ENCODE data around the gene PCDHA4. TPM values are rescaled to one million over a fixed set of nuclear protein-coding genes. Genes with fewer than 3 reads are reported as not detected.

Gene PCDHA4
- total RNA-seq, 1 experiment from 2014 or later, result 5.6 TPM

DNA sequence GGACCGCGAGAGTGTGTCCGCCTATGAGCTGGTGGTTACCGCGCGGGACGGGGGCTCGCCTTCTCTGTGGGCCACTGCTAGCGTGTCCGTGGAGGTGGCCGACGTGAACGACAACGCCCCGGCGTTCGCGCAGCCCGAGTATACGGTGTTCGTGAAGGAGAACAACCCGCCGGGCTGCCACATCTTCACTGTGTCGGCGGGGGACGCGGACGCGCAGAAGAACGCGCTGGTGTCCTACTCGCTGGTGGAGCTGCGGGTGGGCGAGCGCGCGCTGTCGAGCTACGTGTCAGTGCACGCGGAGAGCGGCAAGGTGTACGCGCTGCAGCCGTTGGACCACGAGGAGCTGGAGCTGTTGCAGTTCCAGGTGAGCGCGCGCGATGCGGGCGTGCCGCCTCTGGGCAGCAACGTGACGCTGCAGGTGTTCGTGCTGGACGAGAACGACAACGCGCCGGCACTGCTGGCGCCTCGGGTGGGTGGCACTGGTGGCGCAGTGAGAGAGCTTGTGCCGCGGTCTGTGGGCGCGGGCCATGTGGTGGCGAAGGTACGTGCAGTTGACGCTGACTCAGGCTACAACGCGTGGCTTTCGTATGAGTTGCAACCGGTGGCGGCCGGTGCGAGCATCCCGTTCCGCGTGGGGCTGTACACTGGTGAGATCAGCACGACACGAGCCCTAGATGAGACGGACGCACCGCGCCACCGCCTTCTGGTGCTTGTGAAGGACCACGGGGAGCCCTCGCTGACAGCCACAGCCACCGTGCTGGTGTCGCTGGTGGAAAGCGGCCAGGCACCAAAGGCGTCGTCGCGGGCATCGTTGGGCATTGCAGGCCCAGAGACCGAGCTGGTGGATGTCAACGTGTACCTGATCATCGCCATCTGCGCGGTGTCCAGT is 29.0 kb downstream of the PCDHA4 start:
- peaks cover 20% of the 10 kb centered on the region for H3K36me3 Mint-ChIP-seq
- no peak overlapping the region for H3K4me3 Mint-ChIP-seq
- H3K27ac Mint-ChIP-seq, result no peak overlapping the region
- DNase-seq (ENCODE audit: low spot score) (no peak), ATAC-seq (no peak)
- no peaks in the 10 kb centered on the region for H3K27me3 Mint-ChIP-seq (ENCODE audit: low read depth)
- ChIA-PET POLR2A (no interaction called here), CTCF (interaction anchor here (0.6 to 0.8 kb wide), 2 partner anchors 50 to 188 kb away, joined by 3 read pairs; partner anchors contain the start of gene PCDHA1)
- H3K4me1 Mint-ChIP-seq, result no peaks in the 10 kb centered on the region
- H3K9me3 Mint-ChIP-seq, result peaks cover 5% of the 10 kb centered on the region; the same call in 1 of the 2 replicates
- TF ChIP-seq, protein P1, sequence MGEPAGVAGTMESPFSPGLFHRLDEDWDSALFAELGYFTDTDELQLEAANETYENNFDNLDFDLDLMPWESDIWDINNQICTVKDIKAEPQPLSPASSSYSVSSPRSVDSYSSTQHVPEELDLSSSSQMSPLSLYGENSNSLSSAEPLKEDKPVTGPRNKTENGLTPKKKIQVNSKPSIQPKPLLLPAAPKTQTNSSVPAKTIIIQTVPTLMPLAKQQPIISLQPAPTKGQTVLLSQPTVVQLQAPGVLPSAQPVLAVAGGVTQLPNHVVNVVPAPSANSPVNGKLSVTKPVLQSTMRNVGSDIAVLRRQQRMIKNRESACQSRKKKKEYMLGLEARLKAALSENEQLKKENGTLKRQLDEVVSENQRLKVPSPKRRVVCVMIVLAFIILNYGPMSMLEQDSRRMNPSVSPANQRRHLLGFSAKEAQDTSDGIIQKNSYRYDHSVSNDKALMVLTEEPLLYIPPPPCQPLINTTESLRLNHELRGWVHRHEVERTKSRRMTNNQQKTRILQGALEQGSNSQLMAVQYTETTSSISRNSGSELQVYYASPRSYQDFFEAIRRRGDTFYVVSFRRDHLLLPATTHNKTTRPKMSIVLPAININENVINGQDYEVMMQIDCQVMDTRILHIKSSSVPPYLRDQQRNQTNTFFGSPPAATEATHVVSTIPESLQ (CRISPR knock-in tag; IDR thresholded peaks at IDR 0.05), result no peak
- TF ChIP-seq ERG (CRISPR knock-in tag; IDR thresholded peaks at IDR 0.05) (no peak), ZBTB43 (CRISPR knock-in tag; IDR thresholded peaks at IDR 0.05) (no peak), E2F1 (CRISPR knock-in tag; IDR thresholded peaks at IDR 0.05) (no peak), STAT6 (CRISPR knock-in tag; conservative IDR thresholded peaks at IDR 0.05; ENCODE audit: low read depth) (no peak), TEAD4 (CRISPR knock-in tag; IDR thresholded peaks at IDR 0.05) (no peak), NFYB (CRISPR knock-in tag; conservative IDR thresholded peaks at IDR 0.05; ENCODE audit: low read depth) (no peak), ETV6 (CRISPR knock-in tag; IDR thresholded peaks at IDR 0.05) (no peak), ATF2 (CRISPR knock-in tag; IDR thresholded peaks at IDR 0.05; ENCODE audit: borderline replicate concordance, low read depth) (no peak), MXD4 (CRISPR knock-in tag; IDR thresholded peaks at IDR 0.05; ENCODE audit: borderline replicate concordance) (no peak), NFATC4 (CRISPR knock-in tag; IDR thresholded peaks at IDR 0.05) (no peak), ZNF232 (CRISPR knock-in tag; IDR thresholded peaks at IDR 0.05) (no peak), ZNF263 (CRISPR knock-in tag; IDR thresholded peaks at IDR 0.05; ENCODE audit: low read depth) (no peak), CREB1 (CRISPR knock-in tag; IDR thresholded peaks at IDR 0.05) (no peak), MLX (CRISPR knock-in tag; IDR thresholded peaks at IDR 0.05) (no peak), CBFB (CRISPR knock-in tag; IDR thresholded peaks at IDR 0.05; ENCODE audit: low read depth) (no peak), HMGXB4 (CRISPR knock-in tag; IDR thresholded peaks at IDR 0.05) (no peak)
- TF ChIP-seq, protein P2, sequence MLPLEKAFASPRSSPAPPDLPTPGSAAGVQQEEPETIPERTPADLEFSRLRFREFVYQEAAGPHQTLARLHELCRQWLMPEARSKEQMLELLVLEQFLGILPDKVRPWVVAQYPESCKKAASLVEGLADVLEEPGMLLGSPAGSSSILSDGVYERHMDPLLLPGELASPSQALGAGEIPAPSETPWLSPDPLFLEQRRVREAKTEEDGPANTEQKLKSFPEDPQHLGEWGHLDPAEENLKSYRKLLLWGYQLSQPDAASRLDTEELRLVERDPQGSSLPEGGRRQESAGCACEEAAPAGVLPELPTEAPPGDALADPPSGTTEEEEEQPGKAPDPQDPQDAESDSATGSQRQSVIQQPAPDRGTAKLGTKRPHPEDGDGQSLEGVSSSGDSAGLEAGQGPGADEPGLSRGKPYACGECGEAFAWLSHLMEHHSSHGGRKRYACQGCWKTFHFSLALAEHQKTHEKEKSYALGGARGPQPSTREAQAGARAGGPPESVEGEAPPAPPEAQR (CRISPR knock-in tag; IDR thresholded peaks at IDR 0.05), result no peak
- TF ChIP-seq, protein P3, sequence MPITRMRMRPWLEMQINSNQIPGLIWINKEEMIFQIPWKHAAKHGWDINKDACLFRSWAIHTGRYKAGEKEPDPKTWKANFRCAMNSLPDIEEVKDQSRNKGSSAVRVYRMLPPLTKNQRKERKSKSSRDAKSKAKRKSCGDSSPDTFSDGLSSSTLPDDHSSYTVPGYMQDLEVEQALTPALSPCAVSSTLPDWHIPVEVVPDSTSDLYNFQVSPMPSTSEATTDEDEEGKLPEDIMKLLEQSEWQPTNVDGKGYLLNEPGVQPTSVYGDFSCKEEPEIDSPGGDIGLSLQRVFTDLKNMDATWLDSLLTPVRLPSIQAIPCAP (CRISPR knock-in tag; IDR thresholded peaks at IDR 0.05), result no peak

Data from WTC11 (cell line).